ENCODE data around the gene MLXIP. TPM values are rescaled to one million over a fixed set of nuclear protein-coding genes. Genes with fewer than 3 reads are reported as not detected.

Gene MLXIP
- total and polyA plus RNA-seq, 2 of the 13 experiments (the other 11 are each of a cell fraction or from before 2014, with no cell fraction given): 5.3 to 6.7 TPM

DNA sequence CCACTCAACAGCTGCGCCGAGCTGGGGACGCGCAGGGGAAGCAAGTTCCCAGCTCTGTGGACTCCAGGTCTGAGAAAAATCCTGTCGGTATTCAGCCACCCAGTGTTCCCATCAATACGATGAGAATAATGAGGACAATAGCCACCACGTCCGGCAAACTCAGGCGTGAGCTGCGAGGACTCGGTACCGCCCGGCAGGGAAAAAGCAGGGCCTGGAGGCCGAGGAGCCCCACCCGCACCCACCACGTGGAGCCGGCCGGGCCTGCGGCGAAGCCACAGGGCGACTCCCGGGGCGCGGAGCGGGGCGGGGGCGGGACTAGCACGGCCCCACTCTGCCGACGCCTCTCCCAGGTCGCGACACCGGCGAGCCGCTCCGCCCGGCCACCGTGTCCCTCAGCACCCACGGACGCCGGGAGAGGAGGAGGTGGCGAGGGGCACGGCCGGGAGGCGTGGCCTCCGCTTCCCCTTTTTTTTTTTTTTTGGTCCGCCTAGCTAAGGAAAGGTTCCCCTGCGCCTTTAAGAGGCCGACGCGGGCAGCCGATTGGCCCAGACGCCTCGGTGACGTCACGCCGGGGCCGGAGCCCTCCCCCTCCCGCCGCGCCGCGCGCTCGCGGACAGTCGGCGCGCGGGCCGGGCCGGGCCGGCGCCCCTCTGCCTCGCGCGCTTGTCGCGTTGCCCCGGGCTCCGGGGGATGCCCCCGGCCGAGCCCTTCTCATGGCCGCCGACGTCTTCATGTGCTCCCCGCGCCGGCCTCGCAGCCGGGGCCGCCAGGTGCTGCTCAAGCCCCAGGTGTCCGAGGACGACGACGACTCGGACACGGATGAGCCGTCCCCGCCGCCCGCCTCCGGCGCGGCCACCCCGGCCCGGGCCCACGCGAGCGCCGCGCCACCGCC is at the start of gene MLXIP (continued):
- TF ChIP-seq, protein P1, sequence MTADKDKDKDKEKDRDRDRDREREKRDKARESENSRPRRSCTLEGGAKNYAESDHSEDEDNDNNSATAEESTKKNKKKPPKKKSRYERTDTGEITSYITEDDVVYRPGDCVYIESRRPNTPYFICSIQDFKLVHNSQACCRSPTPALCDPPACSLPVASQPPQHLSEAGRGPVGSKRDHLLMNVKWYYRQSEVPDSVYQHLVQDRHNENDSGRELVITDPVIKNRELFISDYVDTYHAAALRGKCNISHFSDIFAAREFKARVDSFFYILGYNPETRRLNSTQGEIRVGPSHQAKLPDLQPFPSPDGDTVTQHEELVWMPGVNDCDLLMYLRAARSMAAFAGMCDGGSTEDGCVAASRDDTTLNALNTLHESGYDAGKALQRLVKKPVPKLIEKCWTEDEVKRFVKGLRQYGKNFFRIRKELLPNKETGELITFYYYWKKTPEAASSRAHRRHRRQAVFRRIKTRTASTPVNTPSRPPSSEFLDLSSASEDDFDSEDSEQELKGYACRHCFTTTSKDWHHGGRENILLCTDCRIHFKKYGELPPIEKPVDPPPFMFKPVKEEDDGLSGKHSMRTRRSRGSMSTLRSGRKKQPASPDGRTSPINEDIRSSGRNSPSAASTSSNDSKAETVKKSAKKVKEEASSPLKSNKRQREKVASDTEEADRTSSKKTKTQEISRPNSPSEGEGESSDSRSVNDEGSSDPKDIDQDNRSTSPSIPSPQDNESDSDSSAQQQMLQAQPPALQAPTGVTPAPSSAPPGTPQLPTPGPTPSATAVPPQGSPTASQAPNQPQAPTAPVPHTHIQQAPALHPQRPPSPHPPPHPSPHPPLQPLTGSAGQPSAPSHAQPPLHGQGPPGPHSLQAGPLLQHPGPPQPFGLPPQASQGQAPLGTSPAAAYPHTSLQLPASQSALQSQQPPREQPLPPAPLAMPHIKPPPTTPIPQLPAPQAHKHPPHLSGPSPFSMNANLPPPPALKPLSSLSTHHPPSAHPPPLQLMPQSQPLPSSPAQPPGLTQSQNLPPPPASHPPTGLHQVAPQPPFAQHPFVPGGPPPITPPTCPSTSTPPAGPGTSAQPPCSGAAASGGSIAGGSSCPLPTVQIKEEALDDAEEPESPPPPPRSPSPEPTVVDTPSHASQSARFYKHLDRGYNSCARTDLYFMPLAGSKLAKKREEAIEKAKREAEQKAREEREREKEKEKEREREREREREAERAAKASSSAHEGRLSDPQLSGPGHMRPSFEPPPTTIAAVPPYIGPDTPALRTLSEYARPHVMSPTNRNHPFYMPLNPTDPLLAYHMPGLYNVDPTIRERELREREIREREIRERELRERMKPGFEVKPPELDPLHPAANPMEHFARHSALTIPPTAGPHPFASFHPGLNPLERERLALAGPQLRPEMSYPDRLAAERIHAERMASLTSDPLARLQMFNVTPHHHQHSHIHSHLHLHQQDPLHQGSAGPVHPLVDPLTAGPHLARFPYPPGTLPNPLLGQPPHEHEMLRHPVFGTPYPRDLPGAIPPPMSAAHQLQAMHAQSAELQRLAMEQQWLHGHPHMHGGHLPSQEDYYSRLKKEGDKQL (CRISPR knock-in tag; IDR thresholded peaks at IDR 0.05; ENCODE audit: low read depth): no peak
- TF ChIP-seq SNRNP70 (IDR thresholded peaks at IDR 0.05; ENCODE audit: low read depth, low read length) (no peak), FOXK2 (IDR thresholded peaks at IDR 0.05) (no peak), MIXL1 (CRISPR knock-in tag; IDR thresholded peaks at IDR 0.05) (no peak; the same call in 1 of the 2 replicates), ZMYM4 (CRISPR knock-in tag; IDR thresholded peaks at IDR 0.05) (no peak; the same call in none of the 2 replicates), SMARCE1 (IDR thresholded peaks at IDR 0.05; ENCODE audit: borderline replicate concordance) (no peak), HES4 (CRISPR knock-in tag; IDR thresholded peaks at IDR 0.05; ENCODE audit: borderline replicate concordance) (peak; percentile 88), ZNF101 (CRISPR knock-in tag; IDR thresholded peaks at IDR 0.05; ENCODE audit: borderline replicate concordance, low read depth) (no peak; the same call in 1 of the 2 replicates), SNAI1 (CRISPR knock-in tag; IDR thresholded peaks at IDR 0.05; ENCODE audit: borderline replicate concordance) (no peak), NR3C1 (CRISPR knock-in tag; IDR thresholded peaks at IDR 0.05) (no peak), ARNT (IDR thresholded peaks at IDR 0.05) (no peak), RARA (CRISPR knock-in tag; IDR thresholded peaks at IDR 0.05) (peak; percentile 52; the same call in 1 of the 2 replicates), ZNF430 (CRISPR knock-in tag; IDR thresholded peaks at IDR 0.05) (peak; percentile 71; the same call in 1 of the 2 replicates), ZC3H13 (CRISPR knock-in tag; IDR thresholded peaks at IDR 0.05) (no peak), ZNF619 (CRISPR knock-in tag; IDR thresholded peaks at IDR 0.05) (no peak)
- TF ChIP-seq, protein P2, sequence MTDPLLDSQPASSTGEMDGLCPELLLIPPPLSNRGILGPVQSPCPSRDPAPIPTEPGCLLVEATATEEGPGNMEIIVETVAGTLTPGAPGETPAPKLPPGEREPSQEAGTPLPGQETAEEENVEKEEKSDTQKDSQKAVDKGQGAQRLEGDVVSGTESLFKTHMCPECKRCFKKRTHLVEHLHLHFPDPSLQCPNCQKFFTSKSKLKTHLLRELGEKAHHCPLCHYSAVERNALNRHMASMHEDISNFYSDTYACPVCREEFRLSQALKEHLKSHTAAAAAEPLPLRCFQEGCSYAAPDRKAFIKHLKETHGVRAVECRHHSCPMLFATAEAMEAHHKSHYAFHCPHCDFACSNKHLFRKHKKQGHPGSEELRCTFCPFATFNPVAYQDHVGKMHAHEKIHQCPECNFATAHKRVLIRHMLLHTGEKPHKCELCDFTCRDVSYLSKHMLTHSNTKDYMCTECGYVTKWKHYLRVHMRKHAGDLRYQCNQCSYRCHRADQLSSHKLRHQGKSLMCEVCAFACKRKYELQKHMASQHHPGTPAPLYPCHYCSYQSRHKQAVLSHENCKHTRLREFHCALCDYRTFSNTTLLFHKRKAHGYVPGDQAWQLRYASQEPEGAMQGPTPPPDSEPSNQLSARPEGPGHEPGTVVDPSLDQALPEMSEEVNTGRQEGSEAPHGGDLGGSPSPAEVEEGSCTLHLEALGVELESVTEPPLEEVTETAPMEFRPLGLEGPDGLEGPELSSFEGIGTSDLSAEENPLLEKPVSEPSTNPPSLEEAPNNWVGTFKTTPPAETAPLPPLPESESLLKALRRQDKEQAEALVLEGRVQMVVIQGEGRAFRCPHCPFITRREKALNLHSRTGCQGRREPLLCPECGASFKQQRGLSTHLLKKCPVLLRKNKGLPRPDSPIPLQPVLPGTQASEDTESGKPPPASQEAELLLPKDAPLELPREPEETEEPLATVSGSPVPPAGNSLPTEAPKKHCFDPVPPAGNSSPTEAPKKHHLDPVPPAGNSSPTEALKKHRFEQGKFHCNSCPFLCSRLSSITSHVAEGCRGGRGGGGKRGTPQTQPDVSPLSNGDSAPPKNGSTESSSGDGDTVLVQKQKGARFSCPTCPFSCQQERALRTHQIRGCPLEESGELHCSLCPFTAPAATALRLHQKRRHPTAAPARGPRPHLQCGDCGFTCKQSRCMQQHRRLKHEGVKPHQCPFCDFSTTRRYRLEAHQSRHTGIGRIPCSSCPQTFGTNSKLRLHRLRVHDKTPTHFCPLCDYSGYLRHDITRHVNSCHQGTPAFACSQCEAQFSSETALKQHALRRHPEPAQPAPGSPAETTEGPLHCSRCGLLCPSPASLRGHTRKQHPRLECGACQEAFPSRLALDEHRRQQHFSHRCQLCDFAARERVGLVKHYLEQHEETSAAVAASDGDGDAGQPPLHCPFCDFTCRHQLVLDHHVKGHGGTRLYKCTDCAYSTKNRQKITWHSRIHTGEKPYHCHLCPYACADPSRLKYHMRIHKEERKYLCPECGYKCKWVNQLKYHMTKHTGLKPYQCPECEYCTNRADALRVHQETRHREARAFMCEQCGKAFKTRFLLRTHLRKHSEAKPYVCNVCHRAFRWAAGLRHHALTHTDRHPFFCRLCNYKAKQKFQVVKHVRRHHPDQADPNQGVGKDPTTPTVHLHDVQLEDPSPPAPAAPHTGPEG (CRISPR knock-in tag; IDR thresholded peaks at IDR 0.05): peak; percentile 84
- TF ChIP-seq, protein P3, sequence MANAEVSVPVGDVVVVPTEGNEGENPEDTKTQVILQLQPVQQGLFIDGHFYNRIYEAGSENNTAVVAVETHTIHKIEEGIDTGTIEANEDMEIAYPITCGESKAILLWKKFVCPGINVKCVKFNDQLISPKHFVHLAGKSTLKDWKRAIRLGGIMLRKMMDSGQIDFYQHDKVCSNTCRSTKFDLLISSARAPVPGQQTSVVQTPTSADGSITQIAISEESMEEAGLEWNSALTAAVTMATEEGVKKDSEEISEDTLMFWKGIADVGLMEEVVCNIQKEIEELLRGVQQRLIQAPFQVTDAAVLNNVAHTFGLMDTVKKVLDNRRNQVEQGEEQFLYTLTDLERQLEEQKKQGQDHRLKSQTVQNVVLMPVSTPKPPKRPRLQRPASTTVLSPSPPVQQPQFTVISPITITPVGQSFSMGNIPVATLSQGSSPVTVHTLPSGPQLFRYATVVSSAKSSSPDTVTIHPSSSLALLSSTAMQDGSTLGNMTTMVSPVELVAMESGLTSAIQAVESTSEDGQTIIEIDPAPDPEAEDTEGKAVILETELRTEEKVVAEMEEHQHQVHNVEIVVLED (CRISPR knock-in tag; IDR thresholded peaks at IDR 0.05; ENCODE audit: borderline replicate concordance): no peak
